ENCODE data around the gene ZNF792.

DNA sequence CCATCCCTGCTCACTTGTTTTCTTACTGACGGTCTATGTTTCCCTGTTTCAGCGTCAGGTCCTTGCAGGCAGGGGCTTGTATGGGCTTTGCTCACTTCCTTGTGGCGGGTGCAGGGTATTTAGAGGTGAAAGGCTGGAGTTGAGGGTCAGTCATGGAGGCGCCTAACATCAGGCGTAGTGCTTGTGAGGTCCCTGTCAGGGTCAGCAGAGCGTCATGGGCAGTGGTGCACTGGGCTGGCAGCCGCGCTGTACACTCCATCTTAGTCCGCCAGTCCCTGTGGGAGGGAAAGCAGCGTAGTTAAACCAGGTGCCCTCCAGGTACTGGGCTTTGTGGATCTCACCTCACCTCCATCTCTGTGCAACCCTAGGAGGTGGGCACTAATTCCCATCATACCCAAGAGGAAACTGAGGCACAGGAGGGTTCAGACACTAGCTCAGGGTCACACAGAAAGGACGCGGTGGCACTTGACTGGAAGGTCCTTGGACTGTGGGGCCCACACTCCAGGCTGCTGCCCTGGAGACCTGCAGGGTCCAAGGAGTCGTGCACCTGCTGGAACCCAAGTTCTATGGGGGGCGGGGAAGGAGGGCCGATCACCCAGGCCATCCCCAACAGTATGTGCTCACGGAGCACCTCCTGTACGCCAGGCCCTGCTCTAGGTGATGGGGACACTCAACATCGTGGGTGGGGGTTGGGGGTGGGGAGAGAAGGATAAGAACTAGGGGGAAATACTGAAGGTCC is 40.7 kb upstream of the ZNF792 start:
- TF ChIP-seq POLR2AphosphoS5 (IDR thresholded peaks at IDR 0.05) (no peak), POLR2A (IDR thresholded peaks at IDR 0.05) (no peak)
- TF ChIP-seq, protein P1, sequence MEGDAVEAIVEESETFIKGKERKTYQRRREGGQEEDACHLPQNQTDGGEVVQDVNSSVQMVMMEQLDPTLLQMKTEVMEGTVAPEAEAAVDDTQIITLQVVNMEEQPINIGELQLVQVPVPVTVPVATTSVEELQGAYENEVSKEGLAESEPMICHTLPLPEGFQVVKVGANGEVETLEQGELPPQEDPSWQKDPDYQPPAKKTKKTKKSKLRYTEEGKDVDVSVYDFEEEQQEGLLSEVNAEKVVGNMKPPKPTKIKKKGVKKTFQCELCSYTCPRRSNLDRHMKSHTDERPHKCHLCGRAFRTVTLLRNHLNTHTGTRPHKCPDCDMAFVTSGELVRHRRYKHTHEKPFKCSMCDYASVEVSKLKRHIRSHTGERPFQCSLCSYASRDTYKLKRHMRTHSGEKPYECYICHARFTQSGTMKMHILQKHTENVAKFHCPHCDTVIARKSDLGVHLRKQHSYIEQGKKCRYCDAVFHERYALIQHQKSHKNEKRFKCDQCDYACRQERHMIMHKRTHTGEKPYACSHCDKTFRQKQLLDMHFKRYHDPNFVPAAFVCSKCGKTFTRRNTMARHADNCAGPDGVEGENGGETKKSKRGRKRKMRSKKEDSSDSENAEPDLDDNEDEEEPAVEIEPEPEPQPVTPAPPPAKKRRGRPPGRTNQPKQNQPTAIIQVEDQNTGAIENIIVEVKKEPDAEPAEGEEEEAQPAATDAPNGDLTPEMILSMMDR (IDR thresholded peaks at IDR 0.05): no peak
